NCI-H128 (cell line): ENCODE data around the gene IMMP2L.
"Not testable (repeated sequence)": the region's sequence is repeated elsewhere in the genome, so short reads cannot be mapped to it uniquely, and the experiment has no call there.

Source experiments
- DNase-seq: peaks from one replicate; lab custom pipeline; 2025; ENCODE audit not compliant: unreplicated experiment; lab: John Stamatoyannopoulos, UW

Gene IMMP2L

GRCh38 chr7:111510584-111511378 lies 51.5 kb downstream of the IMMP2L start:
- no peak for DNase-seq

DNA sequence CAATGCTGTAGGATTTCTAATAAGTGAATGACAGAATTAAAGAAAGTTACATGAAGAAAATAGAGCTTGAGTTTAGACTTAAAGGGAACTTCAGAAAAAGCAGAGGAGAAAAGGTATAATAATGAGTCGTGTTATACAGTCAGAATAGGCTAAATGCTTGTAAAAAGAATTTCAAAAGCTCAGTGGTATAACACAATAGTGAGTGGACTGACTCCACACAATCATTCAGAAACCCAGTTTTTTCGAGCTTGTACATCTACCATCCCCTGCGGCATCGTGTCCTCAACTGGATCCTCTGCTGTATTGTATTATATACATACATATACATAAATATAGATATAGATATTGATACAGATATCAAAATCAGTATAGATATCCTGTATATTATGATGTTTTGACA lies 52.2 kb downstream of the IMMP2L start:
- DNase-seq = no peak

- no peak for DNase-seq
Measured at GRCh38 chr7:111509288-111509687, 53.0 kb downstream of the IMMP2L start.

- DNase-seq = no peak
Measured at GRCh38 chr7:111508387-111508786, 53.9 kb downstream of the IMMP2L start.

DNA sequence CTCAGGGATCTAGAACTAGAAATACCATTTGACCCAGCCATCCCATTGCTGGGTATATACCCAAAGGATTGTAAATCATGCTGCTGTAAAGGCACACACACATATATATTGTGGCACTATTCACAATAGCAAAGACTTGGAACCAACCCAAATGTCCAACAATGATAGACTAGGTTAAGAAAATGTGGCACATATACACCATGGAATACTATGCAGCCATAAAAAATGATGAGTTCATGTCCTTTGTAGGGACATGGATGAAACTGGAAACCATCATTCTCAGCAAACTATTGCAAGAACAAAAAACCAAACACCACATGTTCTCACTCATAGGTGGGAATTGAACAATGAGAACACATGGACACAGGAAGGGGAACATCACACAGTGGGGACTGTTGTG lies 56.9 kb downstream of the IMMP2L start:
- not testable (repeated sequence) for DNase-seq

GRCh38 chr7:111501799-111502198 lies 60.5 kb downstream of the IMMP2L start:
- DNase-seq = not testable (repeated sequence)

DNA sequence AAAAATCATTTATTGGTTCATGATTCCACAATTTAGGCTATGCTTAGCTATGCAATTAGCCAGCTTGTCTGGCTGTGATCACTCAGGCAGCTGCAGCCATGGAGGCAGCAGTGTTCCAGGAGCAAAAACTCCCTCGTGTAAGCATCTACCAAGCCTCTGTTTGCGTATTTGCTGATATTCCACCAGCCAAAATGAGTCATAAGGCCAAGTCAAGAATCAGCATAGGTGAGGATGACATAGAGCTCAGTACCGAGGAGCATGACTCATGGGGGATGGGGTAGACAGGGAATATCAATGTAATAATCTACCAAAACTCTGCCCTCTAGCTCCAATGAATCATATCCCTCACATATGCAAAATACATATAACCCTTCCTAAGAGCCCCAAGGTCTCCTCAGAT lies 63.3 kb downstream of the IMMP2L start:
- no peak for DNase-seq

DNA sequence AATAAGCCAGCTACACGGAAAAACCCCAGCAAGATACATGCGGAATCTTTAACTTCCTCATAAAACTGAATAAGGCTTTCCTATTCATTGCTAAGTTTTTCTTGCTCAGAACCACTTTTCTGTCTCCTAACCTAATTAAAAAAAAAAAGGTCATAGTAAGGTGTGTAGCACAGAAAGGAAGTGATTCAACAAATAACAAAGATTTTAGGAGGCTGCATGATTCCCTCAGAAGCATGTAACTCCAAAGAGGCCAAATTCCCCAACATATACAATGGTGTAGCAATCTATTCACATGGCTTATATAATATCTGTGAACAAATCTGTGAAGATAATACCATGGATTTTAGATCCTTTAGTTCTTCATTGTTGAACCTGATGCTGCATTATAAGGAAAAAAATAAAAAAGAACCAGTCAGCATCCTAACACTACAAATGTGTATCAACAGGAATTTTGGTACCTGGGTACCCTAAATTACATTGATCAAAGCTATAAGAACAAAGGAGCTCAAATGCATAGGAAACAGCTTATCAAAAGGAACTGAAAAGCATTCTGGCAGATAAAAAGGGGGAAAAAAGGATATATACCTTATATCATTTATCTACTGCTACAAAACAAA lies 63.8 kb downstream of the IMMP2L start:
- no peak for DNase-seq

DNA sequence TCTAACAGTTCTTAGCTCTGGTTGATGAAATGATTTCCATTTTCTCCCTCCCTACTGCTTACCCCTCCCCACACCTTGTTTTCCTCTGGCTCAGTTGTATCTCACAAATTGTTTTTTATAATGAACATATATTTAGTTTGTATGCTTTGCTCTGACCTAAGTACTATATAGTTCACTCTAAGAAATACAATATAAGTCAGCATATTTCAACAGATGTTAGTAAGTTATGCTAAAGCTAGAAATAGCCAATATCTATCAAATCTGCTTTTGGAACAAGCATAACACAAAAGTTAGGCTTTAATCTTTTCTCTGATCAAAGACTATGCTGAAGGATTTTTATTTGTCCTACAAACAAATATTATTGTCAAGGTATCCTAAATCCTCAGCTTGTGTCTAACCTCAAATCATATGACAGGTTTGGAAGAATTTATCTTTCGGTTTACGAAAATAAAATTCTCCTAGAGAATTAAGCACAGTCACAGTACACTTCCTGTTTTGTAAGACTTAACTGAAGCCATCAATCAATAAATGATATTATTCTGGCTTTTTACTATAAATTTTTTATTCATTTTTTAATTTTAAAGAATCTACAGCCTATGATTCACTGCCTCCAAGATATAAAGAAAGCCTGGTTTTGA lies 67.0 kb downstream of the IMMP2L start:
- no peak for DNase-seq

DNA sequence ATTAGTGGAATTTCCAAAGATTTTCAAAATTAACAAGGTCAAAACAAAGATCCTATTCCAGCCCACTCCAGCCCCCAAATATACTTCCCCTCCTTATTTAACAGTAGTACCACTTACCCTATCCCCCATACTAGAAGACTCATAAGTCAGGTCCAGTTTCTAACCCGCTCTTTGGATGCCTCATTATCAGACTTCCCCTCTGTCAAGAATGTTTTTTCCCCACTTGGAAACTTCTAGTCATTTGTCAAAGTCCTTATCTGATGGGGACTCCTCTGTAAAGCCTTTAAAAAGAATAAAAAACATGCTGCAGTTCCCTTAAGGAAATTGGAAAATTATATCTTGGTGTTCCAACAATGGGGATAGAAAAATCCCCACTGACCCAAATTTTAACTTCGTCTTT lies 70.1 kb downstream of the IMMP2L start:
- DNase-seq = no peak

DNA sequence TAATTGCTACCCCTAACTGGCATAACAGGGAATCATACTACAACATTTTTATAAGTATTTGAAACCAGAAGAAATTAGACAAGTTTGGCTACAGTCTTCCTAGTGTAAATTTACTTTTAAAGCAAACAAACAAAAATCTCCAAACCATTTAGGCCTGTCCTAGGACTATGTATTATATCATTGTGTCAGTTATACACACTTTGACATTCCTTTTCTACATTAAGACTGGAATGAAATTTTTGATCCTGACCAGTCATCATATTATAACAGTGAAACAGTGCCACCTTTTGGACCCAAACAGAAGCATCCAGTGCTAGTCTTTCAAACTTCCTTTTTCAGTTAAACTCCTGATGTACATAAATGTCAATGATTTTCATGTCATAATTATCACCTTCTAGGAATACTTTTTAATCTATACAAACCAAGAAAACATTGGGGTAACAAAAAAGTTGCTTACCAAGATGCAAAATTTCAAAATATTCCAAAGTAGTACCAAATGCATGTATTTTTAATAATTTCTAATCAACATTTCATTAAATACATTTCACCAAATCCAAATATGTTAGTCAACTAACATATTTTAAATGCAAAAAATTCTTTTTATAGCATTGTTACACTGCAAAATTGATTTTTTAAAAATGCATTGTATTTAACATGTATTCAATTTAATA lies 75.7 kb downstream of the IMMP2L start:
- DNase-seq = peak; percentile 29

GRCh38 chr7:111485701-111486380 lies 76.5 kb downstream of the IMMP2L start:
- DNase-seq = peak; percentile 21

- DNase-seq = no peak
Measured at GRCh38 chr7:111483078-111483477, 79.2 kb downstream of the IMMP2L start.

DNA sequence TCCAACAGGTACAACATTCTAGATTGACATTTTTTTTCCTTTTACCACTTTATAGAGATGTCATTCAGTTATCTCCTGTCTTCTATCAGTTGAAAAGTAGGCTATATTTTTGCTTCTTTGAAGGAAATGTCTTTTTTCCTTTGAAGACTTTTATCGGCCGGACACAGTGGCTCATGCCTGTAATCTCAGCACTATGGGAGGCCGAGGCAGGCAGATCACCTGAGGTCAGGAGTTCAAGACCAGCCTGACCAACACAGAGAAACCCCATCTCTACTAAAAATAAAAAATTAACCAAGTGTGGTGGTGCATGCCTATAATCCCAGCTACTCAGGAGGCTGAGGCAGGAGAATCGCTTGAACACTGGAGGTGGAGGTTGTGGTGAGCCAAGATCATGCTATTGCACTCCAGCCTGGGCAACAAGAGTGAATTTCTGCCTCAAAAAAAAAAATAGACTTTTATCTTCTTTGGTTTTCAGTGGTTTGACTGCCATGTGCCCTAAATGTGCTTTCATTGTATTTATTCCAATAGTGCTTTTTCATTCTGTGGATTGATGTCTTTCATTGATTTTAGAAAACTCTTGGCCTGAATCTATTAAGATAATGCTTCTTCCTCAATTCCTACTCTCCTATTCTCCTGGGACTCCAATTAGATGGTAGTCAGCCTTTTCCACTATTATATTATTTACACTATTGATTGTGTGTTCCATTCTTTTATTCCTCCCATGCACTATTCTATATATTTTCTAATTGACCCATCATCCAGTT lies 84.6 kb downstream of the IMMP2L start:
- DNase-seq = no peak

- DNase-seq = no peak
Measured at GRCh38 chr7:111476586-111477293, 85.6 kb downstream of the IMMP2L start.

DNA sequence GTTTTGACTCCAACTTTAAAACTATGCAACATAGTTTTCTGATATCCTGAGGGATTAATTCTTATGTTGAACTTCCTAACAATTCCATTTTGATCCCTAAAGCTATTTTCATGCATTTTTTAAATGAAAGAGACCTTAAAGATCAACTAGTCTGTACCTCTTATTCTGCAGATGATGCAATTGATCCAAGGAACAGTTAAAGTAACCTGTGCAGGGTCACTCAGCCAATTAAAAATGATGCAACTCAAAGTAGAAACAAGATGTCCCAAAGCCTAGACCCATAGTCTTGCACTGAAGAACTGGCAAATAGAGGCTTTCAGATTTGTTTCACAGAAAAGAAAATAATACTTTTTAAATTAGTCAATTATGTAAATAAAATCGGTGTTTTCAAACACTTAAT lies 86.3 kb downstream of the IMMP2L start:
- no peak for DNase-seq

- no peak for DNase-seq
Measured at GRCh38 chr7:111475419-111475748, 86.9 kb downstream of the IMMP2L start.

DNA sequence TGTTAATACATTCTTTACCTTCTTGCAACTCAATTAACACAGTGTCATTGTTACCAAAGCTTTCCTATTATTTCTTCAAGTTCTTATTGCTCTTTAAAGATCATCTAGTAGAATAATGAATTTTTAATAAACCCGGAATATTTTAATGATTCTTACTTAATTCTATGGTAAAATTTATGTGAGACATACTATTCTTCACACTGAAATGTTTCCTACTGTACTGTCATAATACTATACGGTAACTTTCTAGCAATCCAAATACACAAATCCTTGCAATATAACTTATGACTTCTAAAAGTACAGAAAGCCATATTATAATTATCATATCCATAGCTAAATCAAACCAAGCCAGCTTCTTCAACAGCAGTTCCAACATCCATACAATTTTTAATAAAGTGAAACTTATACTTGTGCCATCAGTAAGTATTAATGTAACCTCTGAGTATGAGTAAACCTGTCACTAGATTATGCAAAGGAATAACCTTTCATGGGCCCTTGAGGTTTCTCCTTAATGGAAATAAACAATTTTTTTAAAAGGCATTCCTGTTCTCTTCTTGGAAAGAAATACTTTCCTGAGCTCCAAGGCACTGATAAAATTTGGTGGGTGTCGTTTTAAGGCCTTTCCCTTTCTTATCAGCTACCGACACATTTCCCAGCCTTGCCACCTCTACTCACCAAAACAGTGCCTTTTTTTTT lies 87.4 kb downstream of the IMMP2L start:
- DNase-seq = no peak

GRCh38 chr7:111473449-111474198 lies 88.7 kb downstream of the IMMP2L start:
- no peak for DNase-seq
